ENCODE data around the gene DUOX2. TPM values are rescaled to one million over a fixed set of nuclear protein-coding genes. Genes with fewer than 3 reads are reported as not detected.
"Not testable (repeated sequence)": the region's sequence is repeated elsewhere in the genome, so short reads cannot be mapped to it uniquely, and the experiment has no call there.

The DUOX2 gene
- total RNA-seq, 1 donor from 2014 or later, result not detected

DNA sequence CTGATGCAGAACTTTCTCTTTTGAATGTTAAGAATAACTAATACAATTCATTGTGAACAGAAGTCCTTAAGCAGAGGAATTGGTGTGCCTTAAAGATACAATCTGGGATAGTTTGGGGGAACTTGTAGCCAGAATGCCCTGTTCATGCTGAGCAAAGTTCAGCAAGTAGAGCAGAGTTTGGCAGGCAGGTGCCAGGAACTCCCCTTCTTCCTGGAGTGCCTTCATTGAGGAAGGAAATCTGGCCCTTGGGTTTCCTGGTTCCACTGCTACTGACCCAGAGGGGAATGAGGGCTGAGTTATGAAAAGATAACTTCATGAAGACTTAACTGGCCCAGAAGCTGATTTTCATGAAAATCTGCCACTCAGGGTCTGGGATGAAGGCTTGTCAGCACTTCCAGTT, 40.4 kb downstream of the DUOX2 start:
- H3K9me3 Mint-ChIP-seq (ENCODE audit: unreplicated experiment); H3K27me3 Mint-ChIP-seq (ENCODE audit: unreplicated experiment); H3K4me3 Mint-ChIP-seq (ENCODE audit: unreplicated experiment); H3K27ac Mint-ChIP-seq (ENCODE audit: unreplicated experiment); H3K36me3 Mint-ChIP-seq (ENCODE audit: unreplicated experiment); H3K4me1 Mint-ChIP-seq (ENCODE audit: unreplicated experiment); DNase-seq (ENCODE audit: extremely low spot score, unreplicated experiment): not testable (repeated sequence)

DNA sequence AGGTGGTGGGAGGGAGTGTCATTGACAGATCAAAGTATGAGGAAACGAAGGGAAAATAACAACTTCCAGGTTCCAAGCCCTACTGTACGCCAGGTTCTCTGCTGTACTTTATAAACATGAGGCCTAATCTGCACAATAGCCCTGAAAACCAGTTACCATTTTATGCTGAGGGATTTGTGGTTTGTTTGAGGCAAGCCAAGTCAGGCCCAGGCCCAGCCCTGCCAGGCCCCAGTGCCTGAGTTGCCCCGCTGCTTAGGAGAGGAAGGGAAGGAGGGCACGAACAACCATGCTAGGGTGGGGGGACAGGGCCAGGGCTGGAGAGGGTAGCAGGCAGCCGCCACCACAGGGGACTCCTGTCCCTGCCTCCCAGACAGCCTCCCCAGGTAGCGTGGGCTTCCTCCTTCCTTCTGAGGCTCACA, 44.0 kb downstream of the DUOX2 start:
- H3K9me3 Mint-ChIP-seq (ENCODE audit: unreplicated experiment); H3K4me3 Mint-ChIP-seq (ENCODE audit: unreplicated experiment); DNase-seq (ENCODE audit: extremely low spot score, unreplicated experiment); H3K36me3 Mint-ChIP-seq (ENCODE audit: unreplicated experiment); H3K4me1 Mint-ChIP-seq (ENCODE audit: unreplicated experiment); H3K27ac Mint-ChIP-seq (ENCODE audit: unreplicated experiment); H3K27me3 Mint-ChIP-seq (ENCODE audit: unreplicated experiment): not testable (repeated sequence)

DNA sequence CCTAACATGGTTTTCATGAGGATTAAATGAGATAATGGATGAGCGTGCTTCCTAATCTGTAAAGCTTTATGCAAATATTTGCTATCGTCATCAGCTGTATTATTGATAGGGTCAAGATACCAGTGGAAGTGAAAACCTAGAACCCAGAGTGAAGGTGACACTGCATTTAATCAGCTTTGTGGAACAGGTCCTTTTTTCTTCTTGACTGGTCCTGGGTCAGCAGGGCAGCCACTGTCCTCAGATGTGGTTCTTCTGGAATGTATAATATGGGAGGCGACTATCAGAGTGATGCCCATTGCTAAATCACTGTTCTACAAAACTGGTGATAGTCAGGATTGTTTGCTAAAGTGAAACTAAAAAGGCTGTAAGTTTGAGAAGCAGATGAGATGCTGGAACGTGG, 49.6 kb downstream of the DUOX2 start:
- DNase-seq (ENCODE audit: extremely low spot score, unreplicated experiment), result no peak
- peaks cover 10% of the 10 kb centered on the region for H3K4me1 Mint-ChIP-seq (ENCODE audit: unreplicated experiment)
- H3K36me3 Mint-ChIP-seq (ENCODE audit: unreplicated experiment), result no peaks in the 10 kb centered on the region
- H3K4me3 Mint-ChIP-seq (ENCODE audit: unreplicated experiment), result no peak overlapping the region
- no peaks in the 10 kb centered on the region for H3K9me3 Mint-ChIP-seq (ENCODE audit: unreplicated experiment)
- H3K27ac Mint-ChIP-seq (ENCODE audit: unreplicated experiment), result no peak overlapping the region
- H3K27me3 Mint-ChIP-seq (ENCODE audit: unreplicated experiment), result no peaks in the 10 kb centered on the region
- TF ChIP-seq, protein P1, sequence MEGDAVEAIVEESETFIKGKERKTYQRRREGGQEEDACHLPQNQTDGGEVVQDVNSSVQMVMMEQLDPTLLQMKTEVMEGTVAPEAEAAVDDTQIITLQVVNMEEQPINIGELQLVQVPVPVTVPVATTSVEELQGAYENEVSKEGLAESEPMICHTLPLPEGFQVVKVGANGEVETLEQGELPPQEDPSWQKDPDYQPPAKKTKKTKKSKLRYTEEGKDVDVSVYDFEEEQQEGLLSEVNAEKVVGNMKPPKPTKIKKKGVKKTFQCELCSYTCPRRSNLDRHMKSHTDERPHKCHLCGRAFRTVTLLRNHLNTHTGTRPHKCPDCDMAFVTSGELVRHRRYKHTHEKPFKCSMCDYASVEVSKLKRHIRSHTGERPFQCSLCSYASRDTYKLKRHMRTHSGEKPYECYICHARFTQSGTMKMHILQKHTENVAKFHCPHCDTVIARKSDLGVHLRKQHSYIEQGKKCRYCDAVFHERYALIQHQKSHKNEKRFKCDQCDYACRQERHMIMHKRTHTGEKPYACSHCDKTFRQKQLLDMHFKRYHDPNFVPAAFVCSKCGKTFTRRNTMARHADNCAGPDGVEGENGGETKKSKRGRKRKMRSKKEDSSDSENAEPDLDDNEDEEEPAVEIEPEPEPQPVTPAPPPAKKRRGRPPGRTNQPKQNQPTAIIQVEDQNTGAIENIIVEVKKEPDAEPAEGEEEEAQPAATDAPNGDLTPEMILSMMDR (IDR thresholded peaks at IDR 0.05), result no peak

DNA sequence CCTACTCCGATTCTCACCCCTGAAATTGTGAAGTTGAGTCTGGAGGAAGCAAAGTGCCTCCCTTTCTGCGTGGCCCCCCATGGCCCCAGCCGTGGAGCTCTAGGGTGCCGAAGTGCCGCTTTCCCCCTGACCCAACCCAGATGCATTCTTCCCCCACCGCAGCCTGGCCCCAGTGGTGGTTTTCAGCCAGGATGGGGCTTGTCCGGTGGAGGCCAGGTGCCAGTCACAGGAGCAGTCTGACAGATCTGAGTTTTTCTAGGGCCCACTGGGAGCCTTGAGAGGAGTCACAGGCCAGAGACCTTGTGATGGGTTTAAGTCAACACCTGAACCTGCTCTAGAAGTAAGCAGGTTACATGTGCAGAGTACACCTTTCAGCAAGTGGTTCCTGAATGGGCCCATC, 51.7 kb downstream of the DUOX2 start:
- DNase-seq (ENCODE audit: extremely low spot score, unreplicated experiment); H3K27me3 Mint-ChIP-seq (ENCODE audit: unreplicated experiment); H3K9me3 Mint-ChIP-seq (ENCODE audit: unreplicated experiment); H3K4me3 Mint-ChIP-seq (ENCODE audit: unreplicated experiment); H3K36me3 Mint-ChIP-seq (ENCODE audit: unreplicated experiment); H3K27ac Mint-ChIP-seq (ENCODE audit: unreplicated experiment): not testable (repeated sequence)
- H3K4me1 Mint-ChIP-seq (ENCODE audit: unreplicated experiment), result peaks cover 10% of the 10 kb centered on the region

DNA sequence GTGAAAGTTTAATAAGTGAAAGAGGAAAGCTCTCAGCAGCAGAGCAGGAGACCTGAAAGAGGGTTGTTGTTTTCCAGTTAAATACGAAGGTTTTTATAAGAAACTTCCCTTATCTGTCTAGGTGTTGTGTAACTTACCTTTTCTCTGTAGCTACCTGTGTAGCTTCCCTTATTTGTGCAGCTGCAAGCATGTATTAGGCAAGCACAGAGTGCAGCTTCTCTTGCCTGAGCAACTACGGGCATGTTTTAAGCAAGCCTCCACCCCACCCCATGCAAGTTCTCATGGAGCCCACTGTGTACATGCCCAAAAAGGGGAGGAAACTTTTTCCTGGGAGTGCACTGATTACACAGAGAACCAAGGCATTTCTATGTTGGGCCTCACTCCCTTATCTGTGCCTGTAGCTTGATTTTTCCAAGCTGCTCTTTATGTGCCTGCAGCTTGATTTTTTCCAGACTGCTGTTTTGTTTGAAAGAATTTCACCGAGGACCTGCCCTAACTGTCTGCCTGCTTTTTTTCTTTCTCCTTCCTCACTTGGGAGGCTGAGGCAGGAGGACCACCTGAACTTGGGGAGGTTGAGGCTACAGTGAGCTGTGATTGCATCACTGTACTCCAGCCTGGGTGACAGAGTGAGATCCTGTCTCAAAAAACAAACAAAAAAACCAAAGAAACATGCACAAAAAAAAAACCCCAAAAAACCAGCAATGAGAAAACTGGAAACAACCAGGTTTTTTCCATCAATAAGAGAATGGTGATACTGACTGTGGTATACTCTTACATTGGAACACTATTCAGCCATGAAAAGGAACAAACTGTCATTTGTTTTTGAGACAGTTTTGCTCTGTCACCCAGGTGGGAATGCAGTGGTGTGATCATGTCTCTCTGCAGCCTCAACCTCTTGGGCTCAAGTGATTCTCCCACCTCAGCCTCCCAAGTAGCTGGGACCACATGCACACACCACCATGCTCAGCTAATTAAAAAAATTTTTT, 55.0 kb downstream of the DUOX2 start:
- H3K27me3 Mint-ChIP-seq (ENCODE audit: unreplicated experiment); DNase-seq (ENCODE audit: extremely low spot score, unreplicated experiment); H3K36me3 Mint-ChIP-seq (ENCODE audit: unreplicated experiment); H3K9me3 Mint-ChIP-seq (ENCODE audit: unreplicated experiment); H3K4me3 Mint-ChIP-seq (ENCODE audit: unreplicated experiment); H3K27ac Mint-ChIP-seq (ENCODE audit: unreplicated experiment): not testable (repeated sequence)
- H3K4me1 Mint-ChIP-seq (ENCODE audit: unreplicated experiment), result peaks cover 10% of the 10 kb centered on the region

DNA sequence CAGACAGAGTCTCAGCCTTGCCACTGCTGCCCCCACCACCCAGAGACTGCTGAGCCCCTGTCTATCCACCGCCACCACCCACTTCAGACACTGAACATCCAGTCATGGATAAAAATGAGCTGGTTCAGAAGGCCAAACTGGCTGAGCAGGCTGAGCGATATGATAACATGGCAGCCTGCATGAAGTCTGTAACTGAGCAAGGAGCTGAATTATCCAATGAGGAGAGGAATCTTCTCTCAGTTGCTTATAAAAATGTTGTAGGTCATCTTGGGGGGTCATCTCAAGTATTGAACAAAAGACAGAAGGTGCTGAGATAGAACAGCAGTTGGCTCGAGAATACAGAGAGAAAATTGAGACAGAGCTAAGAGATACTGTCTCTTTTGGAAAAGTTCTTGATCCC, 61.3 kb downstream of the DUOX2 start:
- H3K9me3 Mint-ChIP-seq (ENCODE audit: unreplicated experiment); H3K4me3 Mint-ChIP-seq (ENCODE audit: unreplicated experiment); DNase-seq (ENCODE audit: extremely low spot score, unreplicated experiment); H3K36me3 Mint-ChIP-seq (ENCODE audit: unreplicated experiment); H3K4me1 Mint-ChIP-seq (ENCODE audit: unreplicated experiment); H3K27ac Mint-ChIP-seq (ENCODE audit: unreplicated experiment); H3K27me3 Mint-ChIP-seq (ENCODE audit: unreplicated experiment): not testable (repeated sequence)

DNA sequence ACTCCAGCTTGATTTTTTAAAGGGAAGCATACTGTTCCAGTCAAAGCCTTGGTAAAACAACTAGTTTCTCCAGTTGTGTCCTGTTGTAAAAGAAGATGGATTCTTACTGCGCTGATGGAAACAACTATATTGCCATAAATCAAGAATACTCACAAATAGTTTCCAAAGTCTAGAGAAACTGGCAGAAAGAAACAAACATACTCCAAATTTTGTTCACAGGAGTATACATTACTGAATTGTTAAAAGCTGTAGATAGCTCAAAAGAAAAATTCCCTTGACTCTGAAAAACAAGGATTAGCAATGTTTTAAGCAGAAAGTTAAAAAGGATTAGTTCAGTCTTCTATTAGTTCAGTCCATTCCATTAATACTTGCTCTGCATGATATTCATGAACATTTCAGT, 63.4 kb downstream of the DUOX2 start:
- no peak overlapping the region for H3K4me3 Mint-ChIP-seq (ENCODE audit: unreplicated experiment)
- TF ChIP-seq, protein P1 (IDR thresholded peaks at IDR 0.05), result no peak
- no peak overlapping the region for H3K27ac Mint-ChIP-seq (ENCODE audit: unreplicated experiment)
- H3K4me1 Mint-ChIP-seq (ENCODE audit: unreplicated experiment), result no peaks in the 10 kb centered on the region
- peaks cover 5% of the 10 kb centered on the region for H3K36me3 Mint-ChIP-seq (ENCODE audit: unreplicated experiment)
- no peaks in the 10 kb centered on the region for H3K27me3 Mint-ChIP-seq (ENCODE audit: unreplicated experiment)
- peaks cover 3% of the 10 kb centered on the region for H3K9me3 Mint-ChIP-seq (ENCODE audit: unreplicated experiment)
- no peak for DNase-seq (ENCODE audit: extremely low spot score, unreplicated experiment)

Measured in osteocyte (in vitro differentiated cells).